Activated T-helper 1 cell treated with Interleukin-2 at 50 U/mL for 16 hours (primary cell): Measurements from ENCODE around the gene MATCAP1.

ENCODE experiments used
- DNase-seq: peaks from one replicate; pipeline ENCODE4 v3.0.0-alpha.2; 2020; ENCODE audit warnings: low read depth

MATCAP1 gene

GRCh38 chr16:67183627-67184452, at the start of gene MATCAP1:
TSS of gene MATCAP1 (minus strand) at chr16:67183963. CDS start at chr16:67180610, 3,353 bp downstream.
- peak; percentile 83 for DNase-seq

GRCh38 chr16:67230809-67231660, 47.3 kb upstream of the MATCAP1 start:
- no peak for DNase-seq

GRCh38 chr16:67229906-67230808, 46.4 kb upstream of the MATCAP1 start:
- no peak for DNase-seq

- no peak for DNase-seq
Measured at GRCh38 chr16:67228905-67229304, 45.1 kb upstream of the MATCAP1 start.

- no peak for DNase-seq
Measured at GRCh38 chr16:67228034-67228785, 44.4 kb upstream of the MATCAP1 start.

- DNase-seq: no peak
Measured at GRCh38 chr16:67227567-67227921, 43.8 kb upstream of the MATCAP1 start.

- peak; percentile 94 for DNase-seq
Measured at GRCh38 chr16:67226804-67227566, 43.2 kb upstream of the MATCAP1 start, which contains the start of gene TMEM208. TSS of gene TMEM208 (plus strand) at chr16:67227130. CDS start at chr16:67227219, 89 bp downstream.

- DNase-seq: no peak
Measured at GRCh38 chr16:67226295-67226803, 42.6 kb upstream of the MATCAP1 start.

GRCh38 chr16:67223992-67224391, 40.2 kb upstream of the MATCAP1 start:
- no peak for DNase-seq

- no peak for DNase-seq
Measured at GRCh38 chr16:67216612-67217490, 33.1 kb upstream of the MATCAP1 start.

- no peak for DNase-seq
Measured at GRCh38 chr16:67215706-67216105, 31.9 kb upstream of the MATCAP1 start.

GRCh38 chr16:67213197-67214019, 29.6 kb upstream of the MATCAP1 start:
- no peak for DNase-seq

GRCh38 chr16:67212766-67213165, 29.0 kb upstream of the MATCAP1 start:
- no peak for DNase-seq

- no peak for DNase-seq
Measured at GRCh38 chr16:67211674-67212073, 27.9 kb upstream of the MATCAP1 start.

GRCh38 chr16:67210069-67210937, 26.5 kb upstream of the MATCAP1 start:
- no peak for DNase-seq

- DNase-seq: no peak
Measured at GRCh38 chr16:67209565-67209964, 25.8 kb upstream of the MATCAP1 start.
